ENCODE results near the gene MYO10. TPM values are rescaled to one million over a fixed set of nuclear protein-coding genes. Genes with fewer than 3 reads are reported as not detected.

MYO10 gene
- total RNA-seq, 4 donors from 2014 or later: 3.2 to 30.7 (median 22.9) TPM

- TF ChIP-seq POLR2A (IDR thresholded peaks at IDR 0.05): no peak
- TF ChIP-seq CTCF (IDR thresholded peaks at IDR 0.05): no peak
- no peaks in the 10 kb centered on the region for H3K36me3 ChIP-seq
- H3K27me3 ChIP-seq: no peaks in the 10 kb centered on the region
- H3K4me1 ChIP-seq: no peaks in the 10 kb centered on the region
- intact Hi-C loops (cut with DNase I; ENCODE audit: low total_unique reads): no loop called here
- no peaks in the 10 kb centered on the region for H3K9me3 ChIP-seq
- DNase-seq: no peak
- no peak overlapping the region for H3K4me3 ChIP-seq
- H3K27ac ChIP-seq: no peak overlapping the region
These were observed 108.3 kb downstream of the MYO10 start for GRCh38 chr5:16827755-16828154.

GRCh38 chr5:16826379-16827125 is 109.5 kb downstream of the MYO10 start:
- H3K9me3 ChIP-seq: no peaks in the 10 kb centered on the region
- DNase-seq: no peak
- no peak overlapping the region for H3K27ac ChIP-seq
- TF ChIP-seq CTCF (IDR thresholded peaks at IDR 0.05) (peak in 1 of 4 experiments; percentile 7), POLR2A (IDR thresholded peaks at IDR 0.05) (no peak)
- H3K4me3 ChIP-seq: no peak overlapping the region
- intact Hi-C loops (cut with DNase I; ENCODE audit: low total_unique reads): no loop called here
- no peaks in the 10 kb centered on the region for H3K4me1 ChIP-seq
- H3K27me3 ChIP-seq: no peaks in the 10 kb centered on the region
- no peaks in the 10 kb centered on the region for H3K36me3 ChIP-seq

- Histone ChIP-seq H3K27me3 (no peaks in the 10 kb centered on the region), H3K9me3 (no peaks in the 10 kb centered on the region), H3K4me3 (no peak overlapping the region), H3K4me1 (no peaks in the 10 kb centered on the region), H3K36me3 (no peaks in the 10 kb centered on the region), H3K27ac (no peak overlapping the region)
- no peak for DNase-seq
- TF ChIP-seq CTCF (IDR thresholded peaks at IDR 0.05): no peak
- TF ChIP-seq POLR2A (IDR thresholded peaks at IDR 0.05): no peak
- intact Hi-C loops (cut with DNase I; ENCODE audit: low total_unique reads): no loop called here
These were observed 116.4 kb downstream of the MYO10 start for GRCh38 chr5:16819522-16820167.

GRCh38 chr5:16815432-16815831 is 120.7 kb downstream of the MYO10 start:
- H3K4me1 ChIP-seq: no peaks in the 10 kb centered on the region
- no peak overlapping the region for H3K4me3 ChIP-seq
- TF ChIP-seq POLR2A (IDR thresholded peaks at IDR 0.05) (no peak), CTCF (IDR thresholded peaks at IDR 0.05) (no peak)
- H3K36me3 ChIP-seq: no peaks in the 10 kb centered on the region
- no peak for DNase-seq
- no peaks in the 10 kb centered on the region for H3K27me3 ChIP-seq
- intact Hi-C loops (cut with DNase I; ENCODE audit: low total_unique reads): no loop called here
- H3K27ac ChIP-seq: no peak overlapping the region
- no peaks in the 10 kb centered on the region for H3K9me3 ChIP-seq

GRCh38 chr5:16812911-16813310 is 123.2 kb downstream of the MYO10 start:
- intact Hi-C loops (cut with DNase I; ENCODE audit: low total_unique reads): no loop called here
- H3K9me3 ChIP-seq: no peaks in the 10 kb centered on the region

More at GRCh38 chr5:16812911-16813310, 123.2 kb downstream of the MYO10 start:
- Histone ChIP-seq H3K4me1 (no peaks in the 10 kb centered on the region), H3K4me3 (no peak overlapping the region), H3K27me3 (no peaks in the 10 kb centered on the region), H3K27ac (no peak overlapping the region), H3K36me3 (no peaks in the 10 kb centered on the region)
- no peak for DNase-seq
- TF ChIP-seq POLR2A (IDR thresholded peaks at IDR 0.05) (no peak), CTCF (IDR thresholded peaks at IDR 0.05) (no peak)
